Mammary epithelial cell (primary cell): ENCODE measurements around the gene SPDYC.

ENCODE experiments used
- CTCF ChIP-seq, 2 donors: IDR thresholded peaks in 1 of 2; conservative IDR thresholded peaks in 1 of 2; 2 replicates each; pipeline ENCODE4 v1.5.1; 2011 to 2012; ENCODE audit warnings: inconsistent platforms in 2 of 2, low read length in 2 of 2, mild to moderate bottlenecking in 2 of 2, control low read depth in 1 of 2, low read depth in 1 of 2; ENCODE audit not compliant: insufficient read depth in 1 of 2; ENCODE audit errors: extremely low read depth in 1 of 2
- EZH2 ChIP-seq: IDR thresholded peaks from 2 replicates; pipeline ENCODE4 v1.6.1; 2012; ENCODE audit warnings: low read length, inconsistent platforms, borderline replicate concordance

- TF ChIP-seq EZH2, result no peak
- TF ChIP-seq CTCF (conservative IDR thresholded peaks at IDR 0.05 in 1 of 2, IDR thresholded peaks at IDR 0.05 in 1 of 2; ENCODE audit: extremely low read depth in 1 of 2, insufficient read depth in 1 of 2, low read depth in 1 of 2, low read length in 2 of 2), result no peak
Measured at GRCh38 chr11:65125197-65126056, 44.6 kb upstream of the SPDYC start.
